GM12892 (cell line): ENCODE measurements around the gene PRDM5.

Experiments used
- POLR2A ChIP-seq: IDR thresholded peaks from 2 replicates; pipeline ENCODE4 v1.6.1; 2011; ENCODE audit warnings: low read depth, low read length, control low read depth
- POLR2AphosphoS5 ChIP-seq: IDR thresholded peaks from 2 replicates; pipeline ENCODE4 v1.6.1; 2011; ENCODE audit warnings: low read depth, low read length, control low read depth

GRCh38 chr4:120770897-120771296 lies 151.6 kb downstream of the PRDM5 start:
- TF ChIP-seq POLR2AphosphoS5, result no peak
- no peak for TF ChIP-seq POLR2A
